Heart left ventricle (tissue), 13 donors: ENCODE measurements around the gene TGM1.

Source experiments
- CTCF ChIP-seq, 12 donors: fragments of 200-600 bp; sonication (generic) in 4 of 12; IDR thresholded peaks; one replicate each; pipeline versions ENCODE4 v1.5.0 to v1.8.0; 2018 to 2022; ENCODE audit warnings: antibody characterized with exemption in 12 of 12, mild to moderate bottlenecking in 5 of 12
- POLR2A ChIP-seq, 2 donors: fragments of 450-650 bp; IDR thresholded peaks; one replicate each; pipeline ENCODE4 v1.6.1; 2017; ENCODE audit warnings: antibody characterized with exemption in 2 of 2, mild to moderate bottlenecking in 2 of 2, moderate library complexity in 2 of 2
- donor health status: ischemic (EF 13 %, LVEDD 7.1; RV severe dilation, severe dysfunction).
- donor health status: DM: no; HTN: yes; CAD: no.
- donor health status: DM: no; HTN: no; CAD: no.
- donor health status: ischemic (EF 25% LVEDD 6.9; RV normal size, moderate dysfunction).
- donor health status: ischemic (EF 25% LVEDD 5.7; RV mildly dilated, moderate dysfunction).
- donor health status: ischemic (EF 35%, LVEDD 5.7; RV mildly dilated, moderate dysfunction).
- donor health status: nonischemic (EF 11% LVEDD 7.7; RV severe dilation, severe dysfunction).
- donor health status: DM: yes; HTN: yes; CAD: no.
- donor health status: PGD.
- donor health status: ischemic (EF 29% LVEDD 5.4; RV normal size, mild dysfunction).
- donor health status: nonischemic (EF 23%, LVEDD 6.1; RV moderate dilation, normal function).

- TF ChIP-seq CTCF (IDR thresholded peaks at IDR 0.05) (no peak), POLR2A (IDR thresholded peaks at IDR 0.05) (no peak)
Observed at GRCh38 chr14:24224618-24225071, 38.3 kb downstream of the TGM1 start.
